ENCODE data around the gene PHLPP2. TPM values are rescaled to one million over a fixed set of nuclear protein-coding genes. Genes with fewer than 3 reads are reported as not detected.
A peak's percentile ranks its signal among the peaks of the same experiment; 100 is the strongest.

PHLPP2 gene, protein sequence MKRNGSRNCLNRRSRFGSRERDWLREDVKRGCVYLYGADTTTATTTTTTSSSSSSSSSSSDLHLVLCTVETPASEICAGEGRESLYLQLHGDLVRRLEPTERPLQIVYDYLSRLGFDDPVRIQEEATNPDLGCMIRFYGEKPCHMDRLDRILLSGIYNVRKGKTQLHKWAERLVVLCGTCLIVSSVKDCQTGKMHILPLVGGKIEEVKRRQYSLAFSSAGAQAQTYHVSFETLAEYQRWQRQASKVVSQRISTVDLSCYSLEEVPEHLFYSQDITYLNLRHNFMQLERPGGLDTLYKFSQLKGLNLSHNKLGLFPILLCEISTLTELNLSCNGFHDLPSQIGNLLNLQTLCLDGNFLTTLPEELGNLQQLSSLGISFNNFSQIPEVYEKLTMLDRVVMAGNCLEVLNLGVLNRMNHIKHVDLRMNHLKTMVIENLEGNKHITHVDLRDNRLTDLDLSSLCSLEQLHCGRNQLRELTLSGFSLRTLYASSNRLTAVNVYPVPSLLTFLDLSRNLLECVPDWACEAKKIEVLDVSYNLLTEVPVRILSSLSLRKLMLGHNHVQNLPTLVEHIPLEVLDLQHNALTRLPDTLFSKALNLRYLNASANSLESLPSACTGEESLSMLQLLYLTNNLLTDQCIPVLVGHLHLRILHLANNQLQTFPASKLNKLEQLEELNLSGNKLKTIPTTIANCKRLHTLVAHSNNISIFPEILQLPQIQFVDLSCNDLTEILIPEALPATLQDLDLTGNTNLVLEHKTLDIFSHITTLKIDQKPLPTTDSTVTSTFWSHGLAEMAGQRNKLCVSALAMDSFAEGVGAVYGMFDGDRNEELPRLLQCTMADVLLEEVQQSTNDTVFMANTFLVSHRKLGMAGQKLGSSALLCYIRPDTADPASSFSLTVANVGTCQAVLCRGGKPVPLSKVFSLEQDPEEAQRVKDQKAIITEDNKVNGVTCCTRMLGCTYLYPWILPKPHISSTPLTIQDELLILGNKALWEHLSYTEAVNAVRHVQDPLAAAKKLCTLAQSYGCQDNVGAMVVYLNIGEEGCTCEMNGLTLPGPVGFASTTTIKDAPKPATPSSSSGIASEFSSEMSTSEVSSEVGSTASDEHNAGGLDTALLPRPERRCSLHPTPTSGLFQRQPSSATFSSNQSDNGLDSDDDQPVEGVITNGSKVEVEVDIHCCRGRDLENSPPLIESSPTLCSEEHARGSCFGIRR (N-terminal part only)
- 1 to 10 TPM; 4.6 to 8.4 (median 6.7) TPM for polyA plus RNA-seq (ENCODE audit: insufficient read depth in 1 of 5, insufficient read length in 5 of 5, low replicate concordance in 1 of 5)
- long read RNA-seq, donor 1, partial matches to known transcripts: 5 of 5 reads
- long read RNA-seq, donor 1, other reads (novel, unspliced or antisense): 0 of 5 reads
- long read RNA-seq, donor 2: 0 reads
- long read RNA-seq, donor 3, partial matches to known transcripts: 8 of 8 reads
- long read RNA-seq, donor 3, other reads (novel, unspliced or antisense): 0 of 8 reads
- long read RNA-seq, donor 4, partial matches to known transcripts: 5 of 5 reads
- long read RNA-seq, donor 4, other reads (novel, unspliced or antisense): 0 of 5 reads
- long read RNA-seq, donor 5: 0 reads
- long read RNA-seq, donor 6: 0 reads
- long read RNA-seq, donor 7: 0 reads
- long read RNA-seq, donor 8: 0 reads

DNA sequence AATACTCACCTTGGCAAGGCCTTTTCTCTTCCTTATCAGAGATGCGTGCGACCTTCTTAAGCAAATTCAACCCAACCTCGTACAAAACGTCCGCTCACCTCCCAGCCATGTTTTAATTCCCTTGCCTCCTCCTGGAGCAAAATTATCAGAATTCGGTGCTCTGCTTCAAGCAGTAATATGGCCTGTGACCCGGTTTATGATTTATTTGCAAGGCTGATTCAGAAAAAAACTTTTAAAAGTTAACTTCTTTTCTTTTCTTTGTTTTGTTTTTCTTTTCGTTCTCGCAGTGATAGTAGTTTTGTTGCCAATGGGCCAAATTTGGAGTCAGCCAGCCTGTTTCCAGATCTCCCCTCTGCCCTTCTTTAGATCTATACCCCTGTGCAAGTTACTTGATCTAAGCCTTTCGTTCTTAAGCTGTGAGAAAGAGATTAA is at the start of gene PHLPP2:
Gene PHLPP2 (minus strand): TSS at position 382 of the 432 bp plus-strand sequence. CDS start 9,906 bp downstream, outside the sequence.
- DNase-seq: no peak

DNA sequence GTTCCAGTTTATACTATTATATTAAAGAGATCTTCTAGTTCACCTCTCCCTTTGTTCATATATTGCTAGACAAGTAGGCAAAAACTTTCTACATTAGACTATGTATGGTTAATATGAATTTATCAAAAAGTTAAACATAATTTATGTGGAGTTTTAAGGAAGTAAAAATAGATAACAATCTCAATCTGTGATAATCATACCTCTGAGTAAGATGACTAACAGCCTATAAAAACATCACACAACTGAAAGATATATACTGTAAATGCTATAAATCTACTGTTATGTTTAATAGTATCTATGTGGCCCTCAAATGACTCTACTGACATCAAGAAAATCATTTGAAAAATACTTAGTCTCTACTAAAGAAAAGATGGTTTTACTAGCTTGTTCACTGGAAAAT is 47.1 kb upstream of the PHLPP2 start:
- DNase-seq: no peak

DNA sequence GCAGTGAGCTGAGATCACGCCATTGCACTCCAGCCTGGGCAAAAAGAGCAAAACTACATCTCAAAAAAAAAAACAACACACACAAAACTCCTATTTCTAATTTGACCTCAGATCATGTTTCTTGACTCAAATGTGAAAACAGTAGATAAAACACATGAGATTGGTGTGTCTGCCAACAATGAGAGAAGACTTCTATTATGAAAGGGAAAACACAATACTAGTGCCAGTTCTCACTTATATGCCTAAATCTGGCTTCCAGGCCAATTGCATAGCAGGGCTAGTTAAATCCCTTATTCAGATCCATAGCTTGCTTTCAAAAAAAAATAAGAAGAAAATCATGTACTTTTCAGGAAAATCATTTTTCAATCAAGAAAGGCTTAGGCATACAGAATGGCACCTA is 44.7 kb upstream of the PHLPP2 start:
- DNase-seq: no peak

DNA sequence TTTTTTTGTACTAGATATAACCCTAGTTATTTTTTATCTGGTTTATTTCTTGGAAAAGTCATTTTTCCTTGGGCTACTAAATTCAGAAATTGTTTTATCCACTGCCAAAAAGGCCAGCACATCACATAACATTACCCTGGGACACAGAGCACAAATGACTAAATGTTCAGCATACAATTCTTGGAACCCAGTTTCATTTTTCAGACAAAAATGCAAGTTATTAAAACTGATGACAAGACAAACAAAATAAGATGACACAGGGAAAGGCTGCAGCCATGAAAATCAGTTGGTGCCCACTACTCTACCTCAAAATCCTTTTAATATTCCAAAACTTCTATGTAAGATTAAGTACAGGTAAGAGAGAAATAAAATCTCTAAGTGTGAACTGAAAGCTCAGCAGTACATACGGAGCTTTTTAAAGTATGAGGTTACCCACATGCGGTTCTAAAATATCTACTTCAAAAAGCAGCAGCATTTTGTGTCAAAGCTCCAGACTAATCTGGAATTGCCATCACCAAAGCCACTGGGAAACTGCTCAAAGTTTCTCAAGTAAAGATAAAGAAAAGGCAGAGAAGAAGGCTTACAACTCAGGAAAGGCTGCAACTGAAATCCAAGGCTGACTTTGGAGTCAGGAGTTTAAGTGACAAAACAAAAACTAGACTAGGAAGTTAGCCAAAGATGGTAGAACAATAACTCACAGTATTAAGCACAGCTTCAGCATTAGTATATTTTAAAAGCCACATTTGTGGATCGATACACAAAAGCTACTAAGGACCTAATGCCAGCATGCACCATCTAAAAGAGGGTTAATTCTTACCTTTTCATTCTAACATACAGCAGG is 42.8 kb upstream of the PHLPP2 start:
- no peak for DNase-seq

DNA sequence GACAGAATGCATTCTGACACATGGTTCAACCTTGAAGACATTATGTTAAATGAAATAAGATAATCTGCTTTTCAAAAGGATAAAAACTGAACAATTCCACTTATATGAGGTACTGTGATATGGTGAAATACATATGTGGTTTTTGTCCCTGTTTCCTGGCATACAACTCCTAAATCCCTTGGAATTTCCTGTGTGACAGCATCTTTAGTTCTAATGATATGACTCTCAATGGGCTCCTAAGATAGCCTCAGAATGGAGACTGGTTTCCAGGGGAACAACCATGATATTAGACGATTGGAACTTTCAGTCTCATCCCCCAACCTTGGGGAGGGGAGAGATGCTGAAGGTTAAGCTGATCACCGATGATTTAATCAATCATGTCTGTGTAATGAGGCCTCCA is 37.7 kb upstream of the PHLPP2 start:
- DNase-seq: no peak

DNA sequence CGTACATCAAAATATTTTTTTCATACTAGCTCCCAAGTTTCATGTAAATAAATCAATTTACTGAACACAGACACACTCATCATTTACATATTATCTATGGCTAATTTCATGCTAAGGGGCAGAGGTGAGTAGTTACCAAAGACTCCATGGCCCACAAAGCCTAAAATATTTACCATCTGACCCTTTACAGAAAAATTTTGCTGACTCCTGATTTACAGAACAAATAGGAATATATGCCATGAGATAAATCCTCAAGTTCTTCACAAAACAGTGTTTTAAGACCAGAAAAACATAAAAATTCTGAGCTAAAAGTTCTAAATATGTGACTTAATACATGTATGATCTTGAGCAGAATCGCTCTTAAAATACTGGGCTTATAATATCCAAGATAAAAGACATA is 36.6 kb upstream of the PHLPP2 start:
- no peak for DNase-seq

DNA sequence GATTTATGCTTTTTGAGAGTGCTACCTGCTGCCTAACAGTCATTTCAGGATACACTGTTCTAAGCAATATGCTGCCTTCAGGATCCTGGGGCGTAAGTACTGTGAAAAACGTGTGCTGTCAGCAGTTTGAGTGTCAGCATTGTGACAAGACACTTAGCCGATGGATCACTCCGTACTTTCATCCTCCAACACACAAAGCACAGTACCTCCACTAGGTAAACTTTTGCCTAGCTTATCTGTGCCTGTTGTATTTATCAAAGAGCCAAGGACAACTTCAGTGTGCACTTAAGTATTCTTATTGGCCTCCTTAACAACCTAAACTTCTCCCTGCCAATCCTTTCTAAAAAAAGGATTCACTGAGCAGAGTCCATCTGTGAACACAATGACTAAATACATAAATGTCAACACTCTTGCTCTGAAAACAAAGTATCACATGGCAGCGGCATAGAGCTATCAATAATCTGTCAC is 33.8 kb upstream of the PHLPP2 start:
- no peak for DNase-seq

DNA sequence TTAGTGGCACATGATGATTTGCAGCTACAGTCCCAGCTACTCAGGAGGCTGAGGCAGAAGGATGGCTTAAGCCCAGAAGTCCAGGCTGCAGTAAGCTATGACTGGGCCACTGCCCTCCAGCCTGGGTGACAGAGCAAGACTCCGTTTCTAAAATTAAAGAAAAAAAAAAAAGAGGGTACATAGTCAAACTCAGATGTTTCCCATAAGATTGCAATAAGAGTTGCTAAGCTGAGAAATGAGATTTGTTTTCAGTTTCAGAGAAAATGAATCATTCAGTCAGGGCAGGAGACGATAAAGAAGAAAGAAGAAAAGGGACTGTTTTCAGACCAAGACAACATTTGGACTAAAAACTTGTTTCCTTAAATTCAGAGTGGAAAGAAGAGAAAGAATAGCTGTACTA is 30.2 kb upstream of the PHLPP2 start:
- DNase-seq: no peak

DNA sequence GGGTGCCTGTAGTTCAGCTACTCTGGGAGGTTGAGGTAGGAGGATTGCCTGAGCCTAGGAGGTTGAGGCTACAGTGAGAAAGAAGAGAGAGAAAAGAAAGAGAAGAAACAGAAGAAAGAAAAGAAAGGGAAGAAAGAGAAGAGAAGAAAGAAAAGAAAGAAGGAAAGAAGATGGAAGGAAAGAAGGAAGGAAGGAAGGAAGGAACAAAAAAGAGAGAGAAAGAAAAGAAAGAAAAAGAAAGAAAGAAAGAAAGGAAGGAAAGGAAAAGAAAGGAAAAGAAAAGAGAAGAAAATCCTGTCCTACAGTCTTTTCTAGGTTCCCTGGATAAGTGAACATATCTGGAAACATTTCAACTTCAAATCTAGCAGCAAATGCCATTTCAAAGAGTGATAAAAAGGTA is 29.6 kb upstream of the PHLPP2 start:
- no peak for DNase-seq

DNA sequence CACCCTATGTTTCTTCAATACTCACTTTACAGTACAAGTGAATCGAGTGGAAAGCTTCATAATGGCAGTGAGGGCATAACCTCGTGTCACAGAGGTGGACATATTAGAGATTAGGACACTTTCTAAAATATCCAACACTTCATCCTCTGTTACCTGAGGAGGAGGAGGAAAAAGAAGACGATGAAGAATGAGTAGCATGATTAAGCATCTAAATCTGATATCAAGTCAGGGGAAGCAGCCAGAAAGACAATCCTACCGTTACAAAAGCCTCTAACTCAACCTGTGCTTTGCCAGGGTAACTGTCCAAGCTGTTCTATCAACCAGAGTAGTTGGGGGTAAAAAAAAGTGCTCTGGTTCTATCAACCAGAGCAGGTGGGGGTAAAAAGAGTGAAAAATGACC is 23.7 kb upstream of the PHLPP2 start:
- DNase-seq: no peak

DNA sequence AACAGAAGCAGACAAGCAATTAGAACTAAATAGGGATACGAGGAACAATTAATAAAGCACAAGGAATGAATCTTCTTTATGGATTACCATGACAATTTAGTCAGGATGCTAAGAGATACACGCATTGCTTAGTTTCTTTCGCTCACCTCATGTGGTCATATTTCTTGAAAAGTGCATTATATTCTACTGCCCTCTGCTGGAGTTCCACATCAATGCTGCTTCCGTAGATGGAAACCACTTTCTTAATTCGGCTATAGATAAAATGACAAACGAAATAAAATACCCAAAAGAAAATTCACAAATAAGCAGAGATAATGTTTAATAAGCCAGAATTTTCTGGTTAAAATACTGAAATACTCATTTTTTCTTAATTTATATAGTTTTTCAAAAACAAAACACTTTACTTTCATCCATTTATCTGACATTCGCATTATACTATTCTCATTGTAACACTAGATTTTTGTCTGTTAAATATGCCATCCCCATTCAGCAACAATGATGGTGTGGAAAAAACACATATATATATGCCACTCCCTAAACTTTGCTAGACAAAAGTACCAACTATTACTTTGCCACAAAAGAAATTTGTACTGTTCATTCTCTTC is 22.0 kb upstream of the PHLPP2 start:
- peak in 1 of 2 donors; percentile 3 for DNase-seq

DNA sequence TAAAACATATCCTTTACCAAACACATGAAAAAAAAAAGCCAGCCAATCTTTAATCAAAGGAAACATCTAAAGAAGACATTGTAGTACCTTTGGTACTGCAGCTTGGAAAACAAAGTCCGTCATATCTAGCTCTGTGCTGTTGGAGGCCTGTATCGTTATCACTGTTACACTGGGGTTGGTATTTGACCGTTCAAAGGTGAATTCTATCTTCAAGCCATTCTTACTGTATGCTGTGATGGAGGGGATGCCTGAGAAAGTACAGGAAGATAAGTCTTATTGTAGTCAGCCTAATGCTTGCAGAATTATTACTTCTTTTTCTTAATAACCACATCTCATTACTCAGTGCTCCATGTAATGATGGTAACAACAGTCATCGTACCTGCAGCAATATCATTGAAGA is 14.4 kb upstream of the PHLPP2 start:
- DNase-seq: no peak

DNA sequence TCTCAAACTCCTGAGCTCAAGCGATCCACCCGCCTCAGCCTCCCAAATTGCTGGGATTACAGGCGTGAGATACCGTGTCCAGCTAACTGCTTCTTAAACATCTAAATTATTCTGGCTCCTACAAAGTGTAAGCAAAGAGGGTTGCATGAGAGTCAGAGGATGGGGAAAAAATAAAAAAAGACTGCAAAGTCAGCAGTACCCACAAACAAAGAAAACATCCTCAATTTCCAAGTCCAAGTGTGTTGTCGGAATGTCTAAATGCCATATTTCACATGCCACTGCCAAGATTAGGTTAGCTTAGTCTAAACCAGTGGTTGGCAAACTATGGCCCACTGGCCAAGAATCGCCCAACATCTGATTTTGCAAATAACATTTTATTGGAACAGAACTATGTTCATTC is 13.0 kb upstream of the PHLPP2 start:
- no peak for DNase-seq

DNA sequence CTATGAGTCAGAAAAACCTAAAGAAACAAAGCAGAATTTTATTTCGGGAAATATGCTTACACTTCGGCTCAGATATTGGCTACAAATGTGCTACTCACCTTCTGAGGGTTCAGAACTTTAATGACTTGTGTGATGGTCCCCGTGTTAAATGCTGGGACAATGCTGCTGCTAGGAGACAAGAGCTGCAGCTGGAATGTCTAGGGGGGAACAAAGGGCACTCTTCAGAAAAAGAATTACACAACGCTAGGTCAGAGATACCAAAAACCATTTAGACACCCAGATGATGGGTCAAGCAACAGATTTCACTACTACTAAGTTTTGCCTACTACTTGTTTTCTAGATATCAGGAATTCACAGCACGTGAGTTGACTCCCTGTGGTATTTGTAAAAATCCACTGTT is 10.0 kb upstream of the PHLPP2 start:
- no peak for DNase-seq

DNA sequence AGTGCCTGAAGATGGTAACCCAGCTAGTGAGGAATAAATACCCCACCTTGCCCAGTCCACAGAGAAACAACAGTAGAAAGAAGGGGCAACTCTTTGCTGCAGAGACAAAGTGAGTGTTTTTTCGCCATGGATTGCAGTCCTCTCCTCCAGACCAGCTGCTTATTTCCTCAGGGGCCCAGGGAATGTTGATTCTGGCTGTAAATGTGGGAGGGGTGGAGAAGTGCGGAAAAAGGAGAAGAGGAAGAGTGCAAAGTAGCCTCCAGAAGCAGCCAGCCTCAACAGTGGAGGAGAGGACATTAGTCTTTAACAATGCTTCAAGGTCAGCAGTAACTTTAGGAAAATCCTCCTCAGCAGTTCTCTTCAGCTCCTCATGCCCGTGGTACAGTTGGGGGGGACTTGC is 8.1 kb upstream of the PHLPP2 start:
- DNase-seq: no peak

DNA sequence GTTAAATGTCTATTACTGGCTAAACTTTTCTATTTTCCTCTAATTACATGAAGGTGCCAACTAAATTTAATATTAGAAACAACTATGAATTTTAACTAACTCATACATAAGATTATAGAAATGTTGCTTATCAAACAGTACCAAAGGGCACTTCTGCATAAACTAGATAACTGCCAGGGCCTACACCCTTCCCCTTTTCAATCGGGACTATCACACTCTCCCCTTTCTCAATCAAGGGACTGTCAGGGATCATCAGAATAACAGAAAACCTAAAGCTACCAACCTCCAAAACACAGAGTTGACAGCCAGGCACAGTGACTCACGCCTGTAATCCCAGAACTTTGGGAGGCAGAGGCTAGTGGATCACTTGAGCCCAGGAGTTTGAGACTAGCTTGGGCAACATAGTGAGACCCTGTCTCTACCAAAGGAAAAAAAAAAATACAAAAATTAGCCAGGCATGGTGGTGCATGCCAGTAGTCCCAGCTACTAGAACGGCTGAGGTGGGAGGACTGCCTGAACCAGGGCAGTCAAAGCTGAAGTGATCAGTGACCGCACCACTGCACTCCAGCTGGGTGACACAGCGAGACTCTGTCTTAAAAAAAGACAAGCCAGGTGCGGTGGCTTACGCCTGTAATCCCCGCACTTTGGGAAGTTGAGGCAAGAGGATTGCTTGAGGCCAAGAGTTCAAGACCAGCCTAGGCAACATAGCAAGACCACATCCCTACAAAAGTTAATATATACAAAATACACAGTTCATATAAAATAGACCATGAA is 3.2 kb upstream of the PHLPP2 start:
- no peak for DNase-seq

DNA sequence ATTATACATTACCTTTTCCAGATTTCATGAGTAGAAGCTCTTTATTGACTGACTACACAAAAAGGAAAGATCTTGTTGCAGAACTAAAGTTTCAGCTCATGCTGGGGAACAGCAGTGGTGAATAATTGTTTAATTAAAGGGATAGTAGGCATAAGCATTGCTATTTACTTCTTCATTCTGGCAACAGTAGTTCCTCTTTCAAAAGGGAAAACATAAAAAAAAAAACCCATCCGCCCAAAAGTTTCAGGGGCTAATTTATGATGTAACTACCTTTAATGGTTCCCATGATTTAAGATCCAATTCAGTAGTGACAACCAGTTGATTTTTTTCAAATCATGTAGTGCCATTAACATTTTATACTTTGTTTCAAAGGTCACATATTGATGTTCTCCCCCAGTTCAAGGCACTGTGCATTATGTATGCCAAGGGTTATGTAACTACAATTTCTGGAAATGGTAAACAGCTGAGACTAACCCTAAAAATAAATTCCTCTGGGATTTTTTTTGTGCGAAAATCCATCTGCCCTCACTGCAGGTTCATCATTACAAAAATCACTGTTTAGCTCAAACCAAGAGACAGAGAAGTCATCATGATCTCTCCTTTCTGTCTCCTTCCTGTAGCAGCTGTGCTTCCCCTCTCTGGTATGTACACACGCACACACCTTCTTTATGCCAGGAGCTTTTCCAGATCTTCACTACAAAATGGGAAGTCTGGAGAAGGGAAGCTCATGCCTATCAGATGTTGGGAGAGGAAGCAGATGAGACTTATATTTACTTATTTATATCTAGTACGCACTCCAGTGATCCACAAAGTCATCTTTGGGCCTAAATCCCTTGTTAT is 2.2 kb upstream of the PHLPP2 start:
- no peak for DNase-seq
